Peyer's patch (tissue), 4 donors: Measurements from ENCODE around the gene CTNNA1. TPM values are rescaled to one million over a fixed set of nuclear protein-coding genes. Genes with fewer than 3 reads are reported as not detected.

ENCODE experiments used
- DNase-seq, 3 donors: peaks; one replicate each; pipeline ENCODE4 v3.0.0-alpha.2; 2017 to 2019
- H3K27ac ChIP-seq, 4 donors: fragments of 200-600 bp; sonication (generic); one replicate each; pipeline ENCODE4 v1.5.1; 2016 to 2019
- H3K27me3 ChIP-seq, 2 donors: fragments of 200-600 bp; sonication (generic); one replicate each; pipeline ENCODE4 v1.5.1; 2019
- H3K36me3 ChIP-seq, 3 donors: fragments of 200-600 bp; sonication (generic); one replicate each; pipeline ENCODE4 v1.5.1; 2016 to 2019
- H3K4me1 ChIP-seq, 4 donors: fragments of 200-600 bp; sonication (generic); one replicate each; pipeline ENCODE4 v1.5.1; 2016 to 2019
- H3K4me3 ChIP-seq, 4 donors: fragments of 200-600 bp; sonication (generic); 1 replicate in 3 of 4; 2 replicates in 1 of 4; pipeline ENCODE4 v1.5.1; 2016 to 2019; ENCODE audit warnings: mild to moderate bottlenecking in 1 of 4
- H3K9me3 ChIP-seq, 4 donors: fragments of 200-600 bp; sonication (generic); one replicate each; pipeline ENCODE4 v1.5.1; 2016 to 2019; ENCODE audit warnings: mild to moderate bottlenecking in 1 of 4
- CTCF ChIP-seq, 6 experiments: fragments of 450-650 bp in 4 of 6; fragments of 200-600 bp in 2 of 6; sonication (generic) in 1 of 6; IDR thresholded peaks; one replicate each; pipeline ENCODE4 v1.5.1; 2017 to 2019; ENCODE audit warnings: antibody characterized with exemption in 6 of 6, mild to moderate bottlenecking in 3 of 6, moderate library complexity in 1 of 6
- POLR2A ChIP-seq, 2 donors: fragments of 450-650 bp; IDR thresholded peaks; one replicate each; pipeline ENCODE4 v1.5.1; 2017; ENCODE audit warnings: antibody characterized with exemption in 2 of 2, mild to moderate bottlenecking in 2 of 2, moderate library complexity in 2 of 2
- total RNA-seq, 4 donors: library from RNA; depleted of rRNA; stranded (reverse); fragments of >200 nt; gene quantifications; one replicate each; pipeline ENCODE4 v1.1.0, GENCODE V29; 2016

Gene CTNNA1
- total RNA-seq, 4 donors from 2014 or later: 351 to 516 (median 369) TPM

- TF ChIP-seq CTCF (IDR thresholded peaks at IDR 0.05) (no peak), POLR2A (IDR thresholded peaks at IDR 0.05) (no peak)
- H3K9me3 ChIP-seq: no peaks in the 10 kb centered on the region
- peaks cover 0 to 25% (median 0%) of the 10 kb centered on the region in 3 donors for H3K36me3 ChIP-seq
- H3K27ac ChIP-seq: peak overlapping the region in 1 of 4 donors; percentile 11
- no peak overlapping the region for H3K4me3 ChIP-seq
- DNase-seq: no peak
- H3K4me1 ChIP-seq: no peaks in the 10 kb centered on the region
- no peaks in the 10 kb centered on the region for H3K27me3 ChIP-seq
These were observed 185.3 kb downstream of the CTNNA1 start for GRCh38 chr5:138938526-138938925.

- DNase-seq: no peak
- Histone ChIP-seq H3K4me1 (no peaks in the 10 kb centered on the region), H3K9me3 (no peaks in the 10 kb centered on the region), H3K27ac (no peak overlapping the region), H3K27me3 (no peaks in the 10 kb centered on the region), H3K4me3 (no peak overlapping the region), H3K36me3 (peaks cover 0 to 5% (median 0%) of the 10 kb centered on the region in 3 donors)
- TF ChIP-seq CTCF (IDR thresholded peaks at IDR 0.05) (no peak), POLR2A (IDR thresholded peaks at IDR 0.05) (no peak)
These were observed 188.8 kb downstream of the CTNNA1 start for GRCh38 chr5:138942066-138942465.

- peaks cover 0 to 9% (median 0%) of the 10 kb centered on the region in 3 donors for H3K36me3 ChIP-seq
- no peak overlapping the region for H3K4me3 ChIP-seq
- DNase-seq: no peak
- H3K9me3 ChIP-seq: no peaks in the 10 kb centered on the region
- no peak overlapping the region for H3K27ac ChIP-seq
- H3K4me1 ChIP-seq: no peaks in the 10 kb centered on the region
- H3K27me3 ChIP-seq: no peaks in the 10 kb centered on the region
- no peak for TF ChIP-seq POLR2A (IDR thresholded peaks at IDR 0.05)
- no peak for TF ChIP-seq CTCF (IDR thresholded peaks at IDR 0.05)
These were observed 189.6 kb downstream of the CTNNA1 start for GRCh38 chr5:138942861-138943260.

- H3K4me1 ChIP-seq: no peaks in the 10 kb centered on the region
- no peaks in the 10 kb centered on the region for H3K27me3 ChIP-seq
- H3K36me3 ChIP-seq: peaks cover 0 to 9% (median 0%) of the 10 kb centered on the region in 3 donors
- H3K4me3 ChIP-seq: no peak overlapping the region
- no peak overlapping the region for H3K27ac ChIP-seq
- no peak for DNase-seq
- TF ChIP-seq CTCF (IDR thresholded peaks at IDR 0.05) (no peak), POLR2A (IDR thresholded peaks at IDR 0.05) (no peak)
- H3K9me3 ChIP-seq: no peaks in the 10 kb centered on the region
These were observed 190.5 kb downstream of the CTNNA1 start for GRCh38 chr5:138943599-138944173.

- DNase-seq: peak in 2 of 3 donors; percentile 37 to 41
These were observed 191.5 kb downstream of the CTNNA1 start for GRCh38 chr5:138944527-138945322.

More at GRCh38 chr5:138944527-138945322, 191.5 kb downstream of the CTNNA1 start:
- no peak overlapping the region for H3K27ac ChIP-seq
- peaks cover 0 to 9% (median 0%) of the 10 kb centered on the region in 3 donors for H3K36me3 ChIP-seq
- no peak overlapping the region for H3K4me3 ChIP-seq
- H3K4me1 ChIP-seq: no peaks in the 10 kb centered on the region
- TF ChIP-seq CTCF (IDR thresholded peaks at IDR 0.05): no peak
- TF ChIP-seq POLR2A (IDR thresholded peaks at IDR 0.05): no peak
- no peaks in the 10 kb centered on the region for H3K27me3 ChIP-seq
- no peaks in the 10 kb centered on the region for H3K9me3 ChIP-seq
